ENCODE results near the gene CCDC78.
A peak's percentile ranks its signal among the peaks of the same experiment; 100 is the strongest.

CCDC78 gene

GRCh38 chr16:709566-710499 is 16.4 kb downstream of the CCDC78 start:
- DNase-seq: peak; percentile 95 to 99 (median 98)

GRCh38 chr16:708959-709358 is 17.3 kb downstream of the CCDC78 start:
- no peak for DNase-seq

DNA sequence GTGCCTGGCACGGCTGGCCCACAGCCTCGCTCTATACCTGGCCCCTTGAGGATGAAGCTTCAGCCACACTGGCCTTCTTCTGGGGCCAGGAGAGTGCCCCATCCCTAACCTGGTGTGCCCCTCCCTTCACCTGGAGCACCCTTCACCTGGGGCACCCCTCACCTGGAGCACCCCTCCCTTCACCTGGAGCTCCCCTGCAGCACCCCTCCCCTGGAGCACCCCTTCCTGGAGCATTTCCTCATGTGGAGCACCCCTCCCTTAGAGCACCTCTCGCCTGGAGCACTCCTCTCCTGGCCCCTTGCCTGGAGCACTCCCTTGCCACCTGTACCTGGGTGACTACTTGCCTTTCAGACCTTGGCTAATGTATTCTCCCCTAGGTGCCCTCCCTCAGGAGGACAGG is 18.2 kb downstream of the CCDC78 start:
- no peak for DNase-seq

- DNase-seq: peak; percentile 25 to 69 (median 66)
These were observed 19.1 kb downstream of the CCDC78 start for GRCh38 chr16:707062-707538.

DNA sequence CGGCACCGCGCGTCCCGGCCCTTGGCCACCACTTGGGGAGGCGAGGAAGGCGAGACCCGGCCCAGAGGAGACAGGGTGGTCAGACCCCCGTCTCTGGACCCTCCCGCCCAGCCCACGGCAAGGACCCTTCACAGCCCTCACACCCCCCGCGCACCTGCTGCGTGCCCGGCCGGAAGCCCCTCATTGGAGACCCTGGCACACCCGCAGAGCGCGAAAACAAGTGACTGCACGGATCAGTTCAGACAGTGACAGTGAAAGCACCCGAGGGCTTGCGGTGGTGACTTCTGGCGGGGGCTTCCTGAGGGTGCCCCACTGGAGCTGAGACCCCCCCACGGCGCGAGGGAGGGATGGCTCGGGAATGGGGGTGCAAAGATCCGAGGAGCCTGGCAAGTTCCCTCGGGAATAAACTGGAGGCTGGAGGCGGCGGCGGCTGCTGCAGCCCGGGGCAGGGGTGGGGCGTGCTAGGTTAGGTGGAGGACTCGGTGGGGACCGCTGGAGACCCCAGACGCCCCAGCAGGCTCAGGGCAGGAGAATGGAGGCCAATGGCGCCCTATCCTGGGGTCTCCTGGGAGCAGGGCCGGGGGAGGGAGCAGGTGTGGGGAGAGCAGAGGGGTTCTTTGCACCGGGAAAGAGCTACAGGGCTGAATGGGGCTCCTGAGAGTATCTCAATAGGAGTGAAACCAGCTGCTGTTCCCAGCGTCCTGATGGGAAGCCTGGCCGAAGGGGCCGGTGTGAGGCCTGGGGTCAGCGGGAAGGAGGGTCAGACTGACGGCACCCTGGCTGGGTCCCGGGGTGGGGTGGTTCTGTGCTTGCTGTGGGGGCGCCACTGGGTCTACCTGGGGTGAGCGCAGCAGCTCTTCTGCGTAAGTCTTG is 19.8 kb downstream of the CCDC78 start:
- DNase-seq: peak; percentile 41 to 81 (median 79)

DNA sequence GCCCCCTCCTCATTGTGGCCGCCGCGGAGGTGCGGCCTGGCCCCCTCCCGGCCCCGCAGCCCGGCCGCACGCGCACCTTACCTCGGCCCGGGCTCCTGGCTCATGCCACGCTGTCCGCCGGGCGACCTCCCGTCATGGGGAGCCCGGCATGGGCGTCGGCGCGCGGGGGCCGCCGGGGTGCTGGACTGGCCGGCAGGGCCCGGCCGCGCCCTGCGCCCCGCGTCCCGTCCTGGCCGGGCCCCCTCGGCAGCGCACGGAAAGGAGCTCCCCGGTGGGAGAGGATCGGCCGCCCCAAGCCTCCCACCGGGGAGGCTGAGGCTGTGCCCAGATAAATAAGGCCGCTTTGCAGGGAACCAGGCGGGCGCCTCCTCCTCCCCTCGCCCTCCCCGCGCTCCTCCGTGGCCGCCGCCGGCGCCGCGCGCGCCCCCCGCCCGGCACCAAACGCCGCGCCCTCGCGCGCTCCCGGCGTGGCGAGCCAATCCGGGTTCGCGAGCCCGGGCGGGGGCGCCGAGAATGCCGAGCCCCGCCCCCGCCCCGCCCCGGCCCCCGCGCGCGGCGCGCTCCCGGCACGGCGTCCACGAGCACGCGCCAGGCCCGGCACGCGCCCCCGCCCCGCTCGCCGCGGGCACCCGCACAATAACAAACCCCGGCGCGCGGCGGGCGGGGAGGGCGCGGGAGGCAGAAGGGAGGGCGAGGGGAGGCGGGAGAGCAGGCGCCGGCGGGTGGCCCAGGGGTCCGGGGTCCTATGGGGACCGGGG is 20.6 kb downstream of the CCDC78 start, which contains the start of gene FBXL16:
Gene FBXL16, minus strand, starts transcription at position 371 of the 758 bp plus-strand sequence. CDS start 8,396 bp downstream, outside the sequence.
- peak; percentile 88 to 98 (median 92) for DNase-seq

- DNase-seq: peak in 2 of 3 experiments; percentile 47 to 54
These were observed 21.5 kb downstream of the CCDC78 start for GRCh38 chr16:704552-705380.

DNA sequence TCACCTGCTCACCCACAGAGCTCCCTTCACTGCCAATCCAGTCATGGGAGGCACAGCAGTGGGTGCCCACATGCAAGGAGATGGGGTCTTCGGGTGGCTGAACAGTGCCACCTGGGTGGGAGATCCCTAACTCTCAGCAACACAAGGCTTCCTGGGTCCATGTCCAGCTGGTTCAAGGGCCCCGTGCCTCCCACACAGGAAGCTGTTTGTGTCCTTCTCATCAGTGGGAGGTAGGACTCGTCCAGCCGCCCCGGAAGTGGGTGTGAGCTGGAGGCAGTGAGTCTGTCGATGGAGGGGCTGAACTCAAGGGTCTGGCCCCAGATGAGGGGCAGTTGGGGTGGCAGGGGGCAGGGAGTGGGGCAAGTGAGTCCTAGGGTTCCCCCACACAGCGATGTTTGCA is 22.2 kb downstream of the CCDC78 start:
- no peak for DNase-seq

DNA sequence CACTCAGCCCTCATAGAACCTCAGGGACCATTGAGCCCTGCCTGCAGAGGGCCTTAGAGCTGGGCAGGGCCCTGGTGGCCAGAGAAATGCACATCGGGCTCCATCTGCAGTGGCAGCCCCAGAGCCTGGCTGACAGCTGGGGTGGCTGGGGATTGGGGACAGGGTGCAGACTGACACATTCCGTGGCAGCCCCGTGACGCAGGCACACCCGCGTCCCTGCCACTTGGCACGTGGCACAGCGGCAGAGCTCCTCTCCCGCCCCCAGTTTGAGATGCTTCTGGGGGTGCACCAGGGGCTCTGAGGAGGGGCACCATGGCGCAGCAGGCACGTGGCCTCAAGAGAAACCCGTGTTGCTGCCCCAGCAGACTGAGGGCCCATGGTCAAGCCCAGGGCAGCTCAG is 22.8 kb downstream of the CCDC78 start:
- no peak for DNase-seq

GRCh38 chr16:702341-702740 is 23.9 kb downstream of the CCDC78 start:
- DNase-seq: no peak

GRCh38 chr16:700684-701584 is 25.3 kb downstream of the CCDC78 start:
- no peak for DNase-seq

GRCh38 chr16:698911-699671 is 27.2 kb downstream of the CCDC78 start:
- DNase-seq: no peak

- peak; percentile 86 to 96 (median 94) for DNase-seq
These were observed 30.7 kb downstream of the CCDC78 start for GRCh38 chr16:695355-696089.

- no peak for DNase-seq
These were observed 31.3 kb downstream of the CCDC78 start for GRCh38 chr16:694863-695354.

DNA sequence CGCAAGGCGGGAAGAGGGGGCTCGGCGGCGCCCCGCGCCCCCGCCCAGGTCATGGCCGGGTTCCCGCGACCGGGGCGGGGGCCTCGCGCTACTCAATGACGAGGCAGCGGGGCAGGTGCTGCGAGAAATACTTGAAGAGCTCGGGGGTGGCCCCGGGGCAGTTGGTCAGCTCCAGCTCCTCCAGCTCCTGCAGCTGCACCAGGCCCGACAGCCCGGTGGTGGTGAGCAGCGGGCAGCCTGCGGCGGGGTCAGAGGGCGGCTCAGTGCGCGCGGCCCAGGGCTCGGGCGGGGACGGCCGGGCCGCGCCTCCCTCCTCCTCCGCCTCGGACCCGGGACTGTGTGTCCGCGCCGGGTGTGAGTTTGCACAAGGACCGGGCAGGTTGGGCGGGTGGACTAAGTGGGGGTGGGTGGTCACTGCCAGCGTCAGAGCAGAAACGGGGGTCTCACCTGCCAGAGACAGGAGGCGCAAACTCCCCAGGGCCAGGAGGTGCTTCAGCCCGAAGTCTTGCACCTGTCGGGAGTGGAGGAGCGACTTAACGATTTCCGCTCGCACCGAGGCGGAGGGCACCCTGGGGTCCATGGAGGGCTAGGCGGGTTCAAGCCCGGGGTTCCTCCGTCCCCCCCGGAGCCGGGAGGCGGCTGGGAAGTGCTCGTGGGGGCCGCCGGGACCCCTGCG is 31.9 kb downstream of the CCDC78 start:
- peak in 2 of 3 experiments; percentile 55 to 59 for DNase-seq

- DNase-seq: no peak
These were observed 32.5 kb downstream of the CCDC78 start for GRCh38 chr16:693766-694165.

GRCh38 chr16:693364-693763 is 32.9 kb downstream of the CCDC78 start:
- no peak for DNase-seq
